GM21737 (cell line): ENCODE data around the gene ITPR1.

Experiments used
- ATAC-seq: cut with Tn5 transposase; IDR thresholded peaks from one replicate; pipeline ENCODE4 v1.9.1; 2021; ENCODE audit warnings: mild to moderate bottlenecking, moderate library complexity; ENCODE audit not compliant: unreplicated experiment

ITPR1 gene

GRCh38 chr3:4633078-4634004, 140.2 kb downstream of the ITPR1 start:
- ATAC-seq = peak; percentile 59

GRCh38 chr3:4634894-4635293, 141.7 kb downstream of the ITPR1 start:
- ATAC-seq = no peak

GRCh38 chr3:4637265-4637664, 144.1 kb downstream of the ITPR1 start:
- no peak for ATAC-seq

- no peak for ATAC-seq
Measured at GRCh38 chr3:4641863-4642563, 148.9 kb downstream of the ITPR1 start.

- no peak for ATAC-seq
Measured at GRCh38 chr3:4642611-4643010, 149.5 kb downstream of the ITPR1 start.

- ATAC-seq = no peak
Measured at GRCh38 chr3:4643904-4644547, 150.9 kb downstream of the ITPR1 start.

GRCh38 chr3:4644951-4645350, 151.8 kb downstream of the ITPR1 start:
- ATAC-seq = no peak

- no peak for ATAC-seq
Measured at GRCh38 chr3:4645468-4645867, 152.3 kb downstream of the ITPR1 start.

GRCh38 chr3:4647411-4647810, 154.3 kb downstream of the ITPR1 start:
- no peak for ATAC-seq

GRCh38 chr3:4655145-4656045, 162.2 kb downstream of the ITPR1 start:
- ATAC-seq = no peak

- ATAC-seq = no peak
Measured at GRCh38 chr3:4656059-4656458, 162.9 kb downstream of the ITPR1 start.

- ATAC-seq = no peak
Measured at GRCh38 chr3:4656626-4657328, 163.6 kb downstream of the ITPR1 start.

GRCh38 chr3:4660936-4661335, 167.8 kb downstream of the ITPR1 start:
- ATAC-seq = no peak

GRCh38 chr3:4664412-4664811, 171.3 kb downstream of the ITPR1 start:
- no peak for ATAC-seq

GRCh38 chr3:4665197-4665596, 172.0 kb downstream of the ITPR1 start:
- no peak for ATAC-seq

GRCh38 chr3:4666071-4666470, 172.9 kb downstream of the ITPR1 start:
- no peak for ATAC-seq

GRCh38 chr3:4670352-4670751, 177.2 kb downstream of the ITPR1 start:
- ATAC-seq = no peak

GRCh38 chr3:4672725-4673275, 179.7 kb downstream of the ITPR1 start:
- ATAC-seq = no peak

GRCh38 chr3:4674216-4674615, 181.1 kb downstream of the ITPR1 start:
- no peak for ATAC-seq

- no peak for ATAC-seq
Measured at GRCh38 chr3:4675704-4676103, 182.6 kb downstream of the ITPR1 start.
